NCI-H510A treated with DMSO at 0.1 percent for 48 hours (cell line): Measurements from ENCODE around the gene OTUD6A.
A peak's percentile ranks its signal among the peaks of the same experiment; 100 is the strongest.
"Not testable (repeated sequence)": the region's sequence is repeated elsewhere in the genome, so short reads cannot be mapped to it uniquely, and the experiment has no call there.

Experiments
- DNase-seq: peaks from one replicate; lab custom pipeline; 2025; lab: John Stamatoyannopoulos, UW

Gene OTUD6A

DNA sequence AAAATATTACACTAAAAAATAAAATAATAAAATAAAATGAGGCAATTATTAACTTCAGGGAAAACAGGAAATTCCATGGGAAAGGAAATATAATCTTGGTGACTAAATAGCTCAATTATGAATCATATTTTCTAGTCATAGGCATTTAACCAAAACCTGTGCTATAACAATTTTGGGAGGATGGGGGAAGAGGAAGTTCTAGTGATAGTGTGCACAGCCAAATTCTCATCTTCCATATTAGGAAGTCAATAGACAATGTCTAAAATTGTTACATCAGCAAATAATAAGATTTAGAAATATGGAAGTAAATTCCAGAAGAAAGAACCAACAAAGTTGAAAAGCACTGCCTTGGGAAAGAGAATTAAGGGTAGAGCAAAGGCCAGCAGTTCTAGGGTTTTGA is 15.3 kb upstream of the OTUD6A start:
- DNase-seq = no peak

DNA sequence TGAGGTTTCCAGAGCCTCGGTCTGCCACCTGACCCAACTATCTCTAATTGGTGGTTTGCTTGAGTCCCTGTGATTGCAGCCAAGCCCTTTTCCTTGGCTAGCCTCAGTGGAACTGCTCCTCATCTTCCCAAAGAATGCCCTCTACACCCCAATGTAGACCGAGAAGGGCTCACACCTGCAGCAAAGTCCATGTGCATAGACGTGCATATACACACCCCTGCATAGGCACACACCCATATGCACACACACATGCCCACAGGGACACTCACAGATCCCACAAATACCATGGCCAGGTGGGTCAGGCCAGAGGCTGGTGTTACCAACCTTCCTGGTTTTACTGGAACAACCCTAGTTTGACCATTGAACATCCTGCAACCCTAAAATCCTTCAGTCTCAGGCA is 12.9 kb upstream of the OTUD6A start:
- no peak for DNase-seq

DNA sequence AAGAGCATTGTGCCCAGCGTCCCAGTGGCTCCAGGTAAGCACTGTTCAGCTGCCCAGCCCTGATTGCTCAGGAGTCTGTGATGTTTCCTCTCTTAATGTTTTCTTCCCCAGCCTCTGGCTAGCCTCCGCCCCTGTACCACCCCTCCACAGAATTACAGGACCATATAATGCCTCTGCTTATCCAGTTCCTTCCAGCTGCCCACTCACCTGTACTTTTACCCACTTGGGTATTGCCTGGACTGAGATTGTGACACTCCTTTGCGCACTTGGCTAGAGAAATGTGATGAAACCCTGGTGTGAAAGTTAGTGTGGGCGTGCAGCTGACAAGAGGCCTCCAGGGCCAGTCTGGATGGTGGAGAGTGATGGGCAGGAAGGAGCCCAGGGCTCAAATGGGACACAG is 12.3 kb upstream of the OTUD6A start, which contains the start of gene AWAT2:
AWAT2 (minus strand) TSS at position 14 of the 400 bp plus-strand sequence; CDS start at position 8, 6 bp downstream.
- DNase-seq = no peak

GRCh38 chrX:70052895-70053615 is 9.2 kb upstream of the OTUD6A start:
- DNase-seq = no peak

GRCh38 chrX:70054391-70054790 is 7.9 kb upstream of the OTUD6A start:
- no peak for DNase-seq

GRCh38 chrX:70062961-70063550 is 799 bp downstream of the OTUD6A start:
- no peak for DNase-seq

GRCh38 chrX:70066646-70067045 is 4.4 kb downstream of the OTUD6A start:
- DNase-seq = no peak

GRCh38 chrX:70079297-70079696 is 17.0 kb downstream of the OTUD6A start:
- DNase-seq = no peak

DNA sequence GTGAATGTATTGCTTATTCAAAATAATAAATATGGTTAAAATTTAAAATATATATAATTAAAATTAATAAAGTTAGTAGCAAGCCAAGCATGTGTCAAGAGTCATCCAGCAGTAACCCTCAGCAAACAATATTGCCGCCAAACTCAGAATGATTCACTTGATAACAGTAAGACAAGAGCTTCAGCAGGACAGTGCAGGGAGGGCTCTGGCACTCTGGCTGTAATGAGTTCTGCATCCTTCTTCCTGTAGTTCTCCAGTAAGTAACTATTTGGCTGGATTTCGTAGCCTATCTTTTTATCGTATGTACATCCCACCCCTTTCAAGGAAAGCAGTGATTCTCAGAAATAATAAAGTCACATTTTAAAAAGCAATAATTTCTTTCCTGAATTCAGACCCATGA is 17.6 kb downstream of the OTUD6A start:
- DNase-seq = no peak

DNA sequence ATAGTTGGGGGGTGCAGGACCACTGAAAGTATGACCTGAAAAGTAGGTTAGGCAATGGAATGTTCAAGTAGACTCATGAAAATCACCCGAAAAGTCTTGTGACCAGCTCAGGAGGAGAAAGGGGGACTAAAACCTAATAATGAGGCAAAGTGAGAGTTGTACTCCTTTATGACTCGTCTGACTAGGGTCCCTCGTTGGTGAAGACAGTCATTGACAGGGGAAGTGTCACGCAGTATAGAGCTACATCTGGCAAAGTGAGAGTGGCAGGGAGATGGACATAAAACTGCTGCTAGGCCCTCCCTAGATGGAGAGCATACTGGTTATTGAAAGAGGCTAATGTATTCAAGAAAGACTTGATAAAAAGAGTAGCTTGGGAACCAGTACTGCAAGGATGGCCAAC is 20.5 kb downstream of the OTUD6A start:
- no peak for DNase-seq

GRCh38 chrX:70084592-70085240 is 22.5 kb downstream of the OTUD6A start:
- DNase-seq = no peak

DNA sequence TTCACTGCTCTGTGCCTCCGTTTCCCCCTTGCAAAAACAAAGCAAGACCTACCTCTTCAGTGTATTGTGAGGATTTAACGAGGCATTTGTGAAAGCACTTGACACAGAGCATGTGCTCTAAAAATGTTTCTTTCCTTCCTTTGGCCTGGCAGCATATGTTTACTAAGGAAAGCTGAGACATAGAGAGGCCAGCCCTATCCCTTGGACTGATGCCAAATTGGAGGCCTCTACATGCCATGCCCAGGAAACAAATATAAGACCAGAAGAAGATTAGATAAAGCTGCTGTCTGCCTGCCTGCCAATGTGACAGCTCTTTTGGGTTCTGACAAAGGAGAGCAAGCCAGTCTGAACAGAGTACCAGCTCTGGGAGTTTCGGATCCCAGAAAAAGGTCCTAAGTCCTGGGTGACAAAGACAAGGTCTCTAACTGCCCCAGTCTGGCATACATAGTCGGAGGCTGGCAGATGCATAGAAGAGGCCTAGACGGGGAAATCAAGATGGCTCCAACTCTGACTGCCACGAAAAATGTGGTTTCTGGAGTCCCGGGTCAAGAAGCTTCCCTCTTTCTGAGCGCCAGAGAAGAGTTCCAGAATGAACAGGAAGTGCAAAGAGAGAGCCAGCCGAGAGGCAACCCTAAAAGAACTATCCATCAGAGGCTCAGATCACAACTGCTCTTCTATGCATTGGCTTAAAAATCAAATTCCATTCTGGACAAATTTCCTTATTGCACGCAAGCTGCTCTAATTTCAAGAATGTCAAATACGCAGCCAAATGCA is 25.8 kb downstream of the OTUD6A start:
- DNase-seq = peak; percentile 58

DNA sequence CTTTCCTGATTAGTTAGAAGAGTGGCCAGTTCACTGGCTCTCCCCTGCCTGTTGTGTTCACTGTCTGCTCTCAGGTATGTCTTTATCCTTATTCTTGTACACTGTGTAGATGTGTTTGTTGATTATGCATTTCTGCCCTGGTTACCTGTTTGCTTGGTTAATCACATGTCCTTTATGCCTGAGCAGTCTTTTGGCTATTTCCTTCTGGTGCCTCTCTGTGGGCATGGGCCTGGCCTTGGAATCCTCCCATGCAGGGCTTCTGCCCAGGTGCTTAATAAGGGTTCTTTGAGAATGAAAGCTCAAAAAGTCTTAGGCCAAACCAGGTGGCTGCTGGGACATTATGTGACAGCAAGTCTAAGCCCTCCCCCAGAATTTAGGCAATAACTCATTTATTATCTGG is 26.5 kb downstream of the OTUD6A start:
- no peak for DNase-seq

DNA sequence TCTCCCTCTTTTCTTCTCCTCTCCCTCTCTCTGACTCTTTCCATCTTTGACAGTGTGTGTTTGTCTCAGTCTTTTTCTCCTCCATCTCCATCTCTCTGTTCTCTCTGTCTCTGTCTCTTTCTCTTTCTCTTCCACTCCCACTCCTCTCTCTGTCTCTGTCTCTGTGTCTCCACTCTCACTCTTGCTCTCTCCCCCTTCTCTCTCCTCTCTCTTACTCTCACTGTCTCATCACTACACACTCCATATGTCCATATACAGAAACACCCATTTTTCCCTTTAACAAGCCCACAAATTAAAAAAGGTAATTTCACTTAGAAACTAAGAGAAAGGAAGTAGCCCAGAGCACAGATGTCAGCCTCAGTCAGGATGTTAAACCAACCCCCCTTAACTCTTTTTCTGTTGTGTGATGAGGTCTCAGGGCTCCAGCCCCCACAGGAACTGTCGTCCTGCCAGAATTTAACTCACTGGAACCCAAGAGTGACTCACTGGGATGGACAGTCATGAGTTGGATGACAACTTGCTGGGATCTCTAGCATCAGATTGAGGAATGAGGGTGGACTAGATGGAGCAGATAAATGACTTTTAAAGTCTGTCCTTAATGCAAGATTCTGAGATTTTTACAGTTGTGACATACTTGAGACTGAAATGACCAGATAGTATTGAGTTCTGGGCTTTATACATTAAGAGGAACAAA is 27.5 kb downstream of the OTUD6A start:
- no peak for DNase-seq

DNA sequence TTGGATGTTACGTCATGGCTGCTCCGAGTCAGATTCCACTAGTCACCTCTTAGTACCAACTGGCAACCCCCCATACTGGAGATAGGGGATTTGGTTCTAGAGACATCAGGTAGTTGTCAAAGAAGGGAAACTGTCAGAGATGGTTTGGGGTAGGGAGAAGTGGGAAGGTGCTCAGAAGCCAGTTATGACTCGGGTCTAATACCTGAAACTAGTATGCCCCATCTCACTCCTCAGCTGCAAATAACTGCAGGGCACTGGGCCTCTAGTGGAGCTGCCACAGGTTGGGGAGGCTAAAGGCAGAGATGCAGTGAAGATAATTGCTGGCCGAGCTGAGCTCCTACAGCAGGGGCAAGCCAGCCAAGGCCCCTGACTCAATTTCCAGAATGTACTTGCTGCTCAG is 30.0 kb downstream of the OTUD6A start:
- no peak for DNase-seq

DNA sequence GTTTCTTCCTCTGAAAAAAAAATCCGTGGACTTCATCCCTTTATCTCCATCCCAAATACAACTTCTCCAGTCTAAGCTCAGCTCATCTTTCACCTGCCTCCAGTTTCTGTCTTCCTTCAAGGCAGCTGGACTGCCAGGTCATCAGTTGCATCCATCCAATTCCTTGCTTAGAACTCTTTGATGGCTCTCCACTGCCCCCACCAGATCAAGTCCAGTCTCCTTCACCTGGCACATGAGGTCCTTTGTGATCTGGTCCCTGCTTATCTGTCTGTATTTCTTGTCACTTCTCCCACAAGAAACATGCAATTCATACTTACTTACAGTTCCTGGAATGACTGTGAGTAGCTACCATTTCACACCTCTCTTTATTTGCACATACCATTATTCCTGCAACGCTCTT is 33.8 kb downstream of the OTUD6A start:
- DNase-seq = peak; percentile 28

- DNase-seq = no peak
These were observed 43.0 kb downstream of the OTUD6A start for GRCh38 chrX:70105229-70105628.

GRCh38 chrX:70111436-70112026 is 49.3 kb downstream of the OTUD6A start:
- DNase-seq = not testable (repeated sequence)
